Left ventricle myocardium inferior (tissue), 1 donor: ENCODE measurements around the gene GRIK5. TPM values are rescaled to one million over a fixed set of nuclear protein-coding genes. Genes with fewer than 3 reads are reported as not detected.

Experiments
- DNase-seq: peaks from one replicate; pipeline ENCODE4 v3.0.0-alpha.2; 2020
- H3K27ac ChIP-seq: fragments of 200-600 bp; replicated peaks from 2 replicates; pipeline ENCODE4 v1.8.0; 2021
- H3K27me3 ChIP-seq: fragments of 200-600 bp; 2 replicates; pipeline ENCODE4 v1.8.0; 2021; ENCODE audit warnings: low read depth
- H3K36me3 ChIP-seq: fragments of 200-600 bp; 2 replicates; pipeline ENCODE4 v1.8.0; 2021
- H3K4me1 ChIP-seq: fragments of 200-600 bp; 2 replicates; pipeline ENCODE4 v1.8.0; 2021
- H3K4me3 ChIP-seq: fragments of 200-600 bp; 2 replicates; pipeline ENCODE4 v1.8.0; 2021; ENCODE audit warnings: mild to moderate bottlenecking, moderate library complexity
- H3K9me3 ChIP-seq: fragments of 200-600 bp; replicated peaks from 2 replicates; pipeline ENCODE4 v1.8.0; 2021
- CTCF ChIP-seq: fragments of 200-600 bp; IDR thresholded peaks from 2 replicates; pipeline ENCODE4 v1.8.0; 2021; ENCODE audit warnings: antibody characterized with exemption, mild to moderate bottlenecking, borderline replicate concordance
- intact Hi-C: fragments of 100-400 bp; cut with micrococcal nuclease; formaldehyde crosslinking; loops from one replicate; pipeline ENCODE4 v1.11.0; 2022
- total RNA-seq: library from RNA; stranded (reverse); fragmentation: NEBNext Ultra II Directional; extraction: Animal tissue kit (Norgen Biotek cat#: 25700); gene quantifications from one replicate; pipeline ENCODE4 v1.2.1, GENCODE V29; 2021
- donor health status: DM: no; HTN: yes; CAD: no; lungs with severe emphysema.

GRIK5 gene
- total RNA-seq, 1 donor from 2014 or later = 2.1 TPM

- H3K27me3 ChIP-seq = peaks cover 4% of the 10 kb centered on the region
- H3K4me3 ChIP-seq = no peak overlapping the region
- no peaks in the 10 kb centered on the region for H3K9me3 ChIP-seq
- no peaks in the 10 kb centered on the region for H3K36me3 ChIP-seq
- no peak overlapping the region for H3K27ac ChIP-seq
- intact Hi-C loops = no loop called here
- no peak for TF ChIP-seq CTCF
- DNase-seq = no peak
- peaks cover 13% of the 10 kb centered on the region for H3K4me1 ChIP-seq
Observed at GRCh38 chr19:42115219-42115618, 45.2 kb upstream of the GRIK5 start.

GRCh38 chr19:42114412-42114811, 44.4 kb upstream of the GRIK5 start:
- Histone ChIP-seq H3K27ac (no peak overlapping the region), H3K9me3 (no peaks in the 10 kb centered on the region), H3K36me3 (no peaks in the 10 kb centered on the region), H3K4me3 (no peak overlapping the region), H3K27me3 (peaks cover 4% of the 10 kb centered on the region), H3K4me1 (peaks cover 13% of the 10 kb centered on the region)
- no peak for DNase-seq
- intact Hi-C loops = no loop called here
- no peak for TF ChIP-seq CTCF

GRCh38 chr19:42113641-42114348, 43.8 kb upstream of the GRIK5 start:
- intact Hi-C loops = no loop called here
- peak overlapping the region; percentile 9 for H3K27ac ChIP-seq

GRCh38 chr19:42111811-42112210, 41.8 kb upstream of the GRIK5 start:
- H3K27ac ChIP-seq = no peak overlapping the region
- TF ChIP-seq CTCF = no peak
- no peak for DNase-seq
- H3K27me3 ChIP-seq = peaks cover 11% of the 10 kb centered on the region
- intact Hi-C loops = no loop called here
- no peaks in the 10 kb centered on the region for H3K9me3 ChIP-seq
- peaks cover 22% of the 10 kb centered on the region for H3K4me1 ChIP-seq
- H3K36me3 ChIP-seq = no peaks in the 10 kb centered on the region
- H3K4me3 ChIP-seq = no peak overlapping the region

More at GRCh38 chr19:42113641-42114348, 43.8 kb upstream of the GRIK5 start:
- DNase-seq = no peak
- Histone ChIP-seq H3K36me3 (no peaks in the 10 kb centered on the region), H3K4me3 (no peak overlapping the region), H3K9me3 (no peaks in the 10 kb centered on the region), H3K27me3 (peaks cover 4% of the 10 kb centered on the region), H3K4me1 (peaks cover 19% of the 10 kb centered on the region)
- no peak for TF ChIP-seq CTCF

GRCh38 chr19:42111384-42111783, 41.4 kb upstream of the GRIK5 start:
- intact Hi-C loops = no loop called here

More at GRCh38 chr19:42111384-42111783, 41.4 kb upstream of the GRIK5 start:
- H3K27me3 ChIP-seq = peaks cover 12% of the 10 kb centered on the region
- H3K27ac ChIP-seq = no peak overlapping the region
- H3K9me3 ChIP-seq = no peaks in the 10 kb centered on the region
- H3K4me3 ChIP-seq = no peak overlapping the region
- H3K4me1 ChIP-seq = peaks cover 22% of the 10 kb centered on the region
- TF ChIP-seq CTCF = no peak
- no peaks in the 10 kb centered on the region for H3K36me3 ChIP-seq
- no peak for DNase-seq
